Fibroblast of gingiva (primary cell): ENCODE data around the gene PGLYRP4.

Source experiments
- DNase-seq: peaks from one replicate; pipeline ENCODE4 v3.0.0-alpha.2; 2011; ENCODE audit warnings: low read depth

PGLYRP4 gene

GRCh38 chr1:153288634-153289275 is 59.9 kb downstream of the PGLYRP4 start:
- DNase-seq = no peak
